H1 (cell line): ENCODE measurements around the gene CYTIP. TPM values are rescaled to one million over a fixed set of nuclear protein-coding genes. Genes with fewer than 3 reads are reported as not detected.

ENCODE experiments used
- HDAC6 ChIP-seq: IDR thresholded peaks from one replicate; pipeline ENCODE4 v1.7.1; 2012; ENCODE audit warnings: low read depth, mild to moderate bottlenecking, inconsistent platforms, low read length, moderate library complexity
- polyA plus RNA-seq, 7 experiments: library from polyadenylated mRNA; depleted of rRNA in 3 of 7; stranded (reverse) in 5 of 7; unstranded in 2 of 7; fragments of >200 nt in 5 of 7; fragments of 200-250 nt in 2 of 7; gene quantifications; 1 replicate in 5 of 7; 2 replicates in 1 of 7; 4 replicates in 1 of 7; pipeline versions ENCODE4 v1.2.1 to v1.2.3, GENCODE V29; 2011 to 2013; ENCODE audit warnings: missing spikeins in 2 of 7, mixed read lengths in 2 of 7
- total RNA-seq: library from RNA; stranded (reverse); fragmentation: NEBNext Ultra II Directional; extraction: Animal tissue kit (Norgen Biotek cat#: 25700); gene quantifications from 2 replicates; pipeline ENCODE4 v1.2.1, GENCODE V29; 2021
- TF ChIP-seq, protein P1 (sequence below): IDR thresholded peaks from 2 replicates; pipeline ENCODE4 v1.6.1; 2011; ENCODE audit warnings: low read depth, mild to moderate bottlenecking, low read length; ENCODE audit not compliant: insufficient read depth

The CYTIP gene
- total and polyA plus RNA-seq, 2 of the 8 experiments (the other 6 are each of a cell fraction or from before 2014, with no cell fraction given): 0.12 TPM; not detected in 1

DNA sequence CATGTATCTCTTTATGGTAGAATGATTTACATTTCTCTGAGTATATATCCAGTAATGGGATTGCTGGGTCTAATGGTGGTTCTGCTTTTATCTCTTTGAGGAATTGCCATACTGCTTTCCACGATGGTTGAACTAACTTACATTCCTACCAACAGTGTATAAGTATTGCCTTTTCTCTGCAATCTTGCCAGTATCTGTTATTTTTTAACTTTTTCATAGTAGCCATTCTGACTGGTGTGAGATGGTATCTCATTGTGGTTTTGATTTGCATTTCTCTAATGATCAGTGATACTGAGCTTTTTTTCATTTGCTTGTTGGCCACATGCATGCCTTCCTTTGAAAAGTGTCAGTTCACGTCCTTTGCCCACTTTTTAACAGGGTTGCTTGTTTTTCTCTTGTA, 55.1 kb downstream of the CYTIP start (continued):
- TF ChIP-seq, protein P1, sequence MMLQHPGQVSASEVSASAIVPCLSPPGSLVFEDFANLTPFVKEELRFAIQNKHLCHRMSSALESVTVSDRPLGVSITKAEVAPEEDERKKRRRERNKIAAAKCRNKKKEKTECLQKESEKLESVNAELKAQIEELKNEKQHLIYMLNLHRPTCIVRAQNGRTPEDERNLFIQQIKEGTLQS: no peak
- TF ChIP-seq HDAC6: no peak
